Measurements from ENCODE around the gene ASPG.

ASPG gene

GRCh38 chr14:104164041-104164440 is 78.5 kb downstream of the ASPG start:
- Histone ChIP-seq H3K27ac (no peak overlapping the region), H3K36me3 (peaks cover 7% of the 10 kb centered on the region; the same call in 1 of the 2 replicates), H3K4me3 (ENCODE audit: low read depth, low read length) (no peak overlapping the region), H3K9me3 (ENCODE audit: severe bottlenecking) (no peaks in the 10 kb centered on the region), H3K27me3 (ENCODE audit: insufficient read depth, low read depth, severe bottlenecking) (no peaks in the 10 kb centered on the region)
- DNase-seq: no peak
- no peak for TF ChIP-seq CTCF (IDR thresholded peaks at IDR 0.05; ENCODE audit: low read depth, low read length)

GRCh38 chr14:104164512-104164911 is 79.0 kb downstream of the ASPG start:
- Histone ChIP-seq H3K27ac (no peak overlapping the region), H3K36me3 (peaks cover 7% of the 10 kb centered on the region; the same call in 1 of the 2 replicates), H3K27me3 (ENCODE audit: insufficient read depth, low read depth, severe bottlenecking) (no peaks in the 10 kb centered on the region), H3K9me3 (ENCODE audit: severe bottlenecking) (no peaks in the 10 kb centered on the region), H3K4me3 (ENCODE audit: low read depth, low read length) (no peak overlapping the region)
- DNase-seq: no peak
- no peak for TF ChIP-seq CTCF (IDR thresholded peaks at IDR 0.05; ENCODE audit: low read depth, low read length)

Data from WERI-Rb-1 (cell line).